HCT116 (cell line): ENCODE measurements around the gene C1QTNF12. TPM values are rescaled to one million over a fixed set of nuclear protein-coding genes. Genes with fewer than 3 reads are reported as not detected.

ENCODE experiments used
- ATAC-seq: fragments of 200-7000 bp; cut with Tn5 transposase; 2 replicates; pipeline ENCODE4 v1.9.1; 2020; ENCODE audit warnings: mild to moderate bottlenecking, moderate library complexity
- BruUV-seq: library from RNA; stranded (reverse); fragments of 400-500 nt; replicated peaks from 2 replicates; lab custom pipeline; 2021; lab: Mats Ljungman, UMichigan
- CTCF ChIA-PET: fragments of 300-600 bp; sonication (Branson Sonifier 250); formaldehyde crosslinking; loops from one replicate; lab custom pipeline; 2021; ENCODE audit warnings: antibody characterized with exemption; lab: Charles Lee
- POLR2A ChIA-PET: fragments of 300-600, 350-600 bp; sonication (Branson Sonifier 250); formaldehyde crosslinking; loops from one replicate; lab custom pipeline; 2021; ENCODE audit warnings: antibody characterized with exemption; lab: Charles Lee
- RAD21 ChIA-PET, 2 experiments: fragments of 300-600 bp; sonication (Branson Sonifier 250); formaldehyde crosslinking; loops; one replicate each; lab custom pipeline; 2023; ENCODE audit warnings: low total read pairs in 2 of 2; ENCODE audit not compliant: uncharacterized antibody in 2 of 2, unreplicated experiment in 2 of 2, low non-redundant PET in 1 of 2; lab: Charles Lee
- DNase-seq: peaks from one replicate; pipeline ENCODE4 v3.0.0-alpha.2; 2010; ENCODE audit warnings: low read depth, low spot score
- H2AFZ ChIP-seq: fragments of 200-600 bp; shearing (Covaris generic), sonication (generic); 2 replicates; pipeline ENCODE4 v1.6.1; 2017; ENCODE audit warnings: low read depth, mixed run types, mixed read lengths, antibody characterized with exemption, low read length; ENCODE audit not compliant: poor library complexity, severe bottlenecking
- H3K27ac ChIP-seq: 2 replicates; pipeline ENCODE4 v1.5.1; 2012; ENCODE audit warnings: low read depth, low read length
- H3K27me3 ChIP-seq: fragments of 200-600 bp; sonication (generic); 2 replicates; pipeline ENCODE4 v1.6.1; 2016; ENCODE audit warnings: mixed run types, low read length, mixed read lengths; ENCODE audit not compliant: insufficient read depth
- H3K36me3 ChIP-seq, 2 experiments: fragments of 200-500 bp in 1 of 2; fragments of 200-600 bp in 1 of 2; sonication (Bioruptor generic) in 1 of 2; sonication (generic) in 1 of 2; 2 replicates each; pipeline versions ENCODE4 v1.5.1 to v1.6.1; 2014 to 2016; ENCODE audit warnings: low read length in 2 of 2, inconsistent platforms in 1 of 2, mixed read lengths in 1 of 2, mixed run types in 1 of 2; ENCODE audit not compliant: insufficient read depth in 2 of 2, control insufficient read depth in 1 of 2
- H3K4me1 ChIP-seq, 2 experiments: fragments of 200-600 bp in 1 of 2; sonication (generic) in 1 of 2; 2 replicates each; pipeline versions ENCODE4 v1.5.1 to v1.6.1; 2012 to 2017; ENCODE audit warnings: low read length in 2 of 2, inconsistent platforms in 1 of 2, mild to moderate bottlenecking in 1 of 2, mixed read lengths in 1 of 2, mixed run types in 1 of 2, moderate library complexity in 1 of 2; ENCODE audit not compliant: insufficient read depth in 2 of 2, control insufficient read depth in 1 of 2
- H3K4me2 ChIP-seq: fragments of 200-600 bp; sonication (generic); 2 replicates; pipeline ENCODE4 v1.6.1; 2017; ENCODE audit warnings: mixed run types, low read length, mixed read lengths
- H3K4me3 ChIP-seq, 2 experiments: fragments of 200-600 bp in 1 of 2; sonication (generic) in 1 of 2; replicated peaks in 1 of 2; 2 replicates each; pipeline ENCODE4 v1.5.1; 2011 to 2016; ENCODE audit warnings: low read length in 2 of 2, control low read depth in 1 of 2, low read depth in 1 of 2, mild to moderate bottlenecking in 1 of 2, mixed read lengths in 1 of 2, mixed run types in 1 of 2
- H3K79me2 ChIP-seq: fragments of 200-600 bp; sonication (generic); 2 replicates; pipeline ENCODE4 v1.6.1; 2017; ENCODE audit warnings: mild to moderate bottlenecking, mixed run types, low read length, moderate library complexity, mixed read lengths; ENCODE audit not compliant: insufficient read depth
- H3K9ac ChIP-seq: fragments of 200-600 bp; sonication (generic); 2 replicates; pipeline ENCODE4 v1.6.1; 2016; ENCODE audit warnings: low read length, mixed read lengths
- H3K9me2 ChIP-seq: fragments of 200-600 bp; sonication (generic), shearing (Covaris generic); 2 replicates; pipeline ENCODE4 v1.6.1; 2017; ENCODE audit warnings: mixed run types, mild to moderate bottlenecking, moderate library complexity; ENCODE audit not compliant: insufficient read depth
- H3K9me3 ChIP-seq, 2 experiments: fragments of 200-500 bp in 1 of 2; fragments of 200-600 bp in 1 of 2; sonication (Bioruptor generic) in 1 of 2; sonication (generic) in 1 of 2; 2 replicates each; pipeline ENCODE4 v1.6.1; 2014 to 2017; ENCODE audit warnings: low read length in 2 of 2, mixed read lengths in 2 of 2, inconsistent platforms in 1 of 2, low read depth in 1 of 2, mild to moderate bottlenecking in 1 of 2, mixed run types in 1 of 2, moderate library complexity in 1 of 2; ENCODE audit not compliant: control insufficient read depth in 1 of 2, insufficient read depth in 1 of 2
- H4K20me1 ChIP-seq: fragments of 200-600 bp; sonication (generic), shearing (Covaris generic); 2 replicates; pipeline ENCODE4 v1.6.1; 2017; ENCODE audit warnings: mixed run types, mild to moderate bottlenecking, moderate library complexity; ENCODE audit not compliant: insufficient read depth
- CEBPB ChIP-seq: IDR thresholded peaks from 2 replicates; pipeline ENCODE4 v1.6.1; 2012; ENCODE audit warnings: low read depth
- EZH2phosphoT487 ChIP-seq: fragments of 200-600 bp; IDR thresholded peaks from 2 replicates; pipeline ENCODE4 v1.6.1; 2018; ENCODE audit warnings: antibody characterized with exemption, borderline replicate concordance
- MAX ChIP-seq: IDR thresholded peaks from 2 replicates; pipeline ENCODE4 v1.6.1; 2012
- POLR2AphosphoS5 ChIP-seq: IDR thresholded peaks from 2 replicates; pipeline ENCODE4 v1.6.1; 2011; ENCODE audit warnings: mild to moderate bottlenecking, low read depth, low read length, moderate library complexity
- RAD21 ChIP-seq: IDR thresholded peaks from 2 replicates; pipeline ENCODE4 v1.6.1; 2012; ENCODE audit warnings: low read depth, mild to moderate bottlenecking
- REST ChIP-seq: IDR thresholded peaks from 2 replicates; pipeline ENCODE4 v1.6.1; 2012; ENCODE audit warnings: low read depth
- SIN3A ChIP-seq: IDR thresholded peaks from 2 replicates; pipeline ENCODE4 v1.6.1; 2012; ENCODE audit warnings: low read depth
- SP1 ChIP-seq: IDR thresholded peaks from 2 replicates; pipeline ENCODE4 v1.6.1; 2012; ENCODE audit warnings: low read depth
- SRF ChIP-seq: IDR thresholded peaks from 2 replicates; pipeline ENCODE4 v1.6.1; 2012; ENCODE audit warnings: low read depth
- YY1 ChIP-seq: IDR thresholded peaks from 2 replicates; pipeline ENCODE4 v1.6.1; 2011; ENCODE audit warnings: low read length, low read depth, moderate library complexity, mild to moderate bottlenecking; ENCODE audit not compliant: insufficient replicate concordance; ENCODE audit errors: extremely low read depth
- ZBTB33 ChIP-seq: IDR thresholded peaks from 2 replicates; pipeline ENCODE4 v1.6.1; 2011; ENCODE audit warnings: mild to moderate bottlenecking, low read length, moderate library complexity; ENCODE audit not compliant: insufficient replicate concordance; ENCODE audit errors: extremely low read depth
- ZFX ChIP-seq: fragments of 450-650 bp; IDR thresholded peaks from 2 replicates; pipeline ENCODE4 v1.6.1; 2017
- intact Hi-C: fragments of 100-400 bp; cut with micrococcal nuclease; formaldehyde crosslinking; loops from 2 replicates; pipeline ENCODE4 v1.10.0; 2022
- total RNA-seq: library from RNA; stranded (reverse); gene quantifications from one replicate; pipeline ENCODE4 v1.2.1, GENCODE V29; 2021; ENCODE audit not compliant: unreplicated experiment

Gene C1QTNF12
- total RNA-seq, 1 experiment from 2014 or later, result 6.9 TPM

GRCh38 chr1:1272341-1273208 is 26.1 kb upstream of the C1QTNF12 start:
- peak overlapping the region; percentile 95 for H3K9ac ChIP-seq
- intact Hi-C loops, result no loop called here
- no peak for DNase-seq
- POLR2A ChIA-PET, result no interaction called here
- peaks cover 53% of the 10 kb centered on the region for H3K79me2 ChIP-seq
- peak overlapping the region; percentile 93 for H3K4me2 ChIP-seq
- peak overlapping the region; percentile 87 to 95 for H3K4me3 ChIP-seq
- H3K9me2 ChIP-seq, result no peaks in the 10 kb centered on the region
- TF ChIP-seq SIN3A (0 out of 2 replicates have a peak, but pooled peaks have one; percentile 51), MAX (peak; percentile 46; the same call in 1 of the 2 replicates), SRF (no peak), SP1 (peak; percentile 87), POLR2AphosphoS5 (peak; percentile 40; the same call in 1 of the 2 replicates)
- TF ChIP-seq, all 23 proteins: peak for 4
- Histone ChIP-seq H3K4me1 (peaks cover 15 to 34% of the 10 kb centered on the region in 2 experiments; a peak in 3 of 4 replicates), H3K27me3 (no peaks in the 10 kb centered on the region), H3K36me3 (peaks cover 0 to 4% of the 10 kb centered on the region in 2 experiments; a peak in 1 of 4 replicates), H2AFZ (no peak overlapping the region), H3K9me3 (no peaks in the 10 kb centered on the region), H4K20me1 (no peaks in the 10 kb centered on the region), H3K27ac (peak overlapping the region; percentile 94)
- ATAC-seq, result peak; percentile 38
- RAD21 ChIA-PET, result no interaction called here
- BruUV-seq, result TSS peak; percentile 46
- CTCF ChIA-PET, result no interaction called here

- H4K20me1 ChIP-seq, result no peaks in the 10 kb centered on the region
- peak overlapping the region; percentile 93 for H3K4me2 ChIP-seq
- H3K36me3 ChIP-seq, result peaks cover 0 to 7% of the 10 kb centered on the region in 2 experiments; a peak in 2 of 4 replicates
- ChIA-PET RAD21 (no interaction called here), CTCF (no interaction called here), POLR2A (no interaction called here)
- no peak for DNase-seq
- no peak overlapping the region for H3K9ac ChIP-seq
- no peaks in the 10 kb centered on the region for H3K27me3 ChIP-seq
- H2AFZ ChIP-seq, result no peak overlapping the region
- H3K79me2 ChIP-seq, result peaks cover 65% of the 10 kb centered on the region
- H3K4me1 ChIP-seq, result peaks cover 15 to 34% of the 10 kb centered on the region in 2 experiments; a peak in 3 of 4 replicates
- no peak overlapping the region for H3K4me3 ChIP-seq
- intact Hi-C loops, result no loop called here
- no TSS peak for BruUV-seq
- no peaks in the 10 kb centered on the region for H3K9me3 ChIP-seq
- H3K27ac ChIP-seq, result no peak overlapping the region; the same call in 1 of the 2 replicates
- no peak for TF ChIP-seq ZBTB33
- TF ChIP-seq REST, result no peak
- TF ChIP-seq SP1, result no peak
- no peak for TF ChIP-seq EZH2phosphoT487
- no peak for TF ChIP-seq YY1
- TF ChIP-seq MAX, result no peak
- TF ChIP-seq RAD21, result no peak
- TF ChIP-seq ZFX, result no peak
- TF ChIP-seq CEBPB, result no peak
- ATAC-seq, result no peak
- no peaks in the 10 kb centered on the region for H3K9me2 ChIP-seq
Measured at GRCh38 chr1:1270813-1271212, 24.3 kb upstream of the C1QTNF12 start.
